Stimulated activated CD4-positive, alpha-beta T cell treated with anti-CD3 and anti-CD28 coated beads, Interleukin-4, amount 100 ng/mL, for 24 hours (primary cell): Measurements from ENCODE around the gene BCAR3.
"Not testable (repeated sequence)": the region's sequence is repeated elsewhere in the genome, so short reads cannot be mapped to it uniquely, and the experiment has no call there.

ENCODE experiments used
- DNase-seq: peaks from one replicate; pipeline ENCODE4 v3.0.0-alpha.2; 2020

BCAR3 gene

DNA sequence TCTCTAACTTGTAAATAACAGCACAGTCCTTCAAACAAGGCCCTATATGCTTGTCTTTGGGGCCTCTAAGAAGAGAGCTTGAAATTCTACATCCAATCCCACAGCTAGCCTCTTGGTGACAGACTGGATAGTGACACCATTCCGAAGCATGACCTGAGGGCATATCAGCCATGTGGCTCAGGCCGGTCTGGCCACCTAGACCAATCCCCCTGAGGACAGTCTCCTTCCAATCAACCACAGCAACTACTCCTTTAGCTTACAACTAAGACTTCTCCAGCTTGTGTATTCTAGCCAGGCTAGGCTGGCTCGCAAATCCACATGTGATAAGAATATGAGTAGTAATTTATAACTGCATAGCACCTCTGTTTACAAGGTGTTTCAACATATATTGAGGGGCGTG lies 14.0 kb downstream of the BCAR3 start:
- DNase-seq = no peak

DNA sequence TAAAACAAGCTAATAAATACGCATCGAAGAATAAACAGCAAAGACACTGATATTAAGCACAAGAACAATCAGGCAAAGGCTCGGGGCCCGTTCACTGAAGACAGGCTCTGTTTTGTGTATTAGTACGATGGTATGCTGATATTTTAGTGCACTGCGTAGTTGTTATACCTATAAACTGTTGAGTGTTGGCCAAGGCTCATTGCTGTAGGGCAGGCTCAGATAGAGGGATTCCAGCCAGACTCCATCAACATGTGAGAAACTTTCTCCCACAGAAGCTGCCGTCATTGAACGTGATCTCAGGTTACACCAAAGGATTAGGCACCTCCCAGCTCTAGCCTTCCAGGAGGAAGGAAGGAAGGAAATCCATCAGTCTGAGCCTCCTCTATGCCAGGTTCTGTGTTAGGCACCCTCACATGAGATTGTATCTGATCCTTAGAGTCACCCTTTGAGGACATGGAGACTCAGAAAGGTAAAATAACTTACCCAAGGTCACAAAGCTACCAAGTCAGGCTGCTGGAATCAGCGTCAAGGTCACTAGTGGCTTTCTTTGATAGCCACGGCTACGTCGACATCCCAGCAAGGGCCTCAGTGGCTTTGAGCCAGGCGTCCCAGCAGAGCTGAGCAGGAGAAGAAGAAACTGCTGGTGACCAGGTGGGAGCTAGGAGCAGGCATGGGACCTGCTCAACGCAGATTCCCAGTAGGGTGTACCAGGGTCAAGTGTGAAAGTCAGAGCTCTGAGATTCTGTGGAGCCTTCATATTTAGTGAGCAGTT lies 14.8 kb downstream of the BCAR3 start:
- DNase-seq = no peak

GRCh38 chr1:93665015-93665414 lies 16.6 kb downstream of the BCAR3 start:
- no peak for DNase-seq

GRCh38 chr1:93663208-93663614 lies 18.4 kb downstream of the BCAR3 start:
- DNase-seq = no peak

- DNase-seq = no peak
These were observed 19.0 kb downstream of the BCAR3 start for GRCh38 chr1:93662481-93663207.

- no peak for DNase-seq
These were observed 19.7 kb downstream of the BCAR3 start for GRCh38 chr1:93661829-93662474.

- DNase-seq = not testable (repeated sequence)
These were observed 20.3 kb downstream of the BCAR3 start for GRCh38 chr1:93661341-93661740.

DNA sequence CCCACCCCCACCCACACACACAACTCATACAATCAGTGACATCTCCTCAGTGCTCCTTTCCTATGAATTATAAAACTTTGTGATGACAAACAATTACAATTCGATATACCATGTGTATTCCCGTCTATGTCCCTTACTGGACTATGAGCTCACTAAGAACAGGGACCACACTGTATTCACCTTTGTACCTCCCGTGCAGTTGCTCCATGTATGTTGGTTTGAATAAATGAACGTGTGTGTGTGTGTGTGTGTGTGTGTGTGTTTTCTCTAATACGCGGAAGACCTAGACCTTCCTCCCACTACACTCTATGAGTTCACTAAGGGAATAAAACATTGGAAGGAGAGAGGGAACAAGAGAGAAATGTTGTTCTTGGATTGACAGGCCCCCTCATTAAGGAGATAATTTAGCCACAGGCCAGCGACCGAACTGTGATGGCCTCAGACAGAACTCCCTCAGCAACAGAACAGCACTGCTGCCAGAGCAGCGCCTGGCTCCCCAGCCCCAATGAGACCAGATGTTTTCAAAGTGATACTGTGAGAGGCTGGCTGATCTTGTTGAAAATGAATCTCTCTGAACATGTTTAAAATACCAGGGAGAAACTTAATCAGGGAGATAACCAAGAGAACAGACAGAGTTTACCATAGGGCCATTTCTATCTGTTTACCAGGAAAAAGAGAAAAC lies 21.7 kb downstream of the BCAR3 start:
- DNase-seq = no peak

GRCh38 chr1:93658188-93658587 lies 23.4 kb downstream of the BCAR3 start:
- no peak for DNase-seq

GRCh38 chr1:93656491-93656890 lies 25.1 kb downstream of the BCAR3 start:
- DNase-seq = no peak

DNA sequence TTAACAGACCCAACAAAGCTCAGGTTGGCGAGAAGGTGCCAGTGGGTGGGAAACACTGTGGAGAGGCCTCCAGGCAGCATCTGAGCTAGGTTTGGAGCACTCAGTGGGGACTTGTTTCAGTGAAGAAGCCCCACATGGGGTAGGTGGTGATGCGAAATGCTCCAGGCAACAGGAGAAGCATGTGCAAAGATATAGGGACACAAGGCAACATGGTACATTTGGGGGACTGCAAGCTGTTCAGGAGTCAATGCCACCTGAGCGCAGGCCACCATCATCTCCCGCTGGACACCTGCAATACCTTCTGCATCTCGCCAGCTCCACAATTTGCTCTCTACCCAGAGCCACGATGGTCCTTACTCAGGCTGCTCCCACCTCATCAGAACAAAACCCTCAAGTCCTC lies 28.0 kb downstream of the BCAR3 start:
- DNase-seq = no peak

DNA sequence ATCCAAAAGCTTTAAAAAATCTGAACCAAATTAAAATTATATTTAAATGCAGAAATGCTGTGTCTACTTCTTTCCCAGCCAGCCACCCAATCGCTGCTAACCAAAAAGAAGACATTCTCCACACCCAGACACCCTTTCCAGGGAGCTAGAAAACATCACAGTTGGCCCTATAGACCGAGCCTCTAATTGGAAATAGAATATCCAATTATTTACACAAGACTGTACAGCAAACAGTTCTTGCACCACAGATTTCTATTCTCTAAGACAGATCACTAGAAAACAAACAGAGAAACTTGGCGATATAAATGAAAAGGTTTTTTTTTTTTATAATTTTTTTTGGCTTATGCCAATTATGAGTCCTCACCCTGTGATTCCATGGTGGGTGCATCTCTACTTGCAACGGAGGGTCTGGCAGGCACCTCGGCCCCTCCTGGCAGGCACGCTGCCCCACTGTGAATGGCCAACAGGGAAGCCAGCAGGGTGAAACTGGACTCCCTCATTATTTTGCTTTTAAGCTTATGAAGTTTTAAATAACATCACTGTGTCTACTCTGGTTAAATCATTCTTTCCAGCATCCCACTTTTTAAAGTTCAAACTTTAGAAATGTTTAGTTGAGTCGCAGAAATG lies 29.2 kb downstream of the BCAR3 start:
- no peak for DNase-seq

- DNase-seq = no peak
These were observed 29.9 kb downstream of the BCAR3 start for GRCh38 chr1:93651695-93652094.

DNA sequence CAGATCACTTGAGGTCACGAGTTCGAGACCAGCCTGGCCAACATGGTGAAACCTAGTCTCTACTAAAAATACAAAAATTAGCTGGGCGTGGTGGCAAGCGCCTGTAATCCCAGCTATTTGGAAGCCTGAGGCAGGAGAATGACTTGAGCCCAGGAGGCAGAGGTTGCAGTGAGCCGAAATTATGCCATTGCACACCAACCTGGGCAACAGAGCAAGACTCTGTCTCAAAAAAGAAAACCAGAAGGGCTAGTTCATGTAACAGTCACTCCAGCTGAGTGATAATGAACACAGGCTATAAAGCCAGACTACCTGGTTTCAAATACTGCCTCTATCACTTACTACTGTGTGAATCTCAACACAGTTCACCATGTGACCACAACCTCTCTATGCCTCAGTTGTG lies 31.5 kb downstream of the BCAR3 start:
- not testable (repeated sequence) for DNase-seq

DNA sequence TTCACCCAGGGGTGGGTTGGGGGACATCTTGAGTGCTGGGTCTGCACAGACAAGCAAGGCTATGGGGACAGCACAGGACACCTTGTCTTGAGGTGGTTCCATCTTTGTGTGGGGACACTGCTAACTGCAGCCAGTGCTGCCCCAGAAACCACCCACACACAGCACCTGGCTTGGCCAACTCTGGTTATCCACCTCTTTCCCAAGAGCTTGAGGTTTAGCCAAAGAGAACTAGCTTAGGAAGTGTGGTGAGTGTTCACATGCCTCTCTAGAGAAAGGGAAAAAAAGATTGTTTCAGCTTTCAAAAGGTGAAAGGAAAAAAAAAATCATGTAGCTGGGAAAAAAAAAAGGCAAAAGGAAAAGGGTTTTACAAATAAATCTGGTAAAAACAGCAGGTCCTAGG lies 32.4 kb downstream of the BCAR3 start:
- no peak for DNase-seq

- no peak for DNase-seq
These were observed 33.0 kb downstream of the BCAR3 start for GRCh38 chr1:93648656-93649055.

DNA sequence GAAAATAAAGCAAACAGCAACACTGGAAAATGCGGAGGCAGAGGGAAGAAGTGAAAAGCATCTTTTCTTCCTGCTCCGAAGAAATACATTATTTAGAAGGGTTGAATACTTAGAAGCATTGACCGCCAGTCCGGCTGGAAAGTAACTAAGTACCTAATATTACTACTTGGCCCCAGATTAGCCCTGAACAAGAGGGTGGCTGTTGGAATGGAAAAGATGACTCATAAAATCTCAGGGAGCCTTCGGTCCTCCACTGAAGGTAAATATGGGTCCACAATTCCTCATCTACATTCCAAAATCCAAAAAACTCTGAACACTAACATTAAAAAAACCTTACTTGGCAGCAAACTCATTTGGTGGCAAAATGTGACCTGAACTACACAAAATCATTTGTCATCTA lies 40.1 kb downstream of the BCAR3 start:
- DNase-seq = no peak

DNA sequence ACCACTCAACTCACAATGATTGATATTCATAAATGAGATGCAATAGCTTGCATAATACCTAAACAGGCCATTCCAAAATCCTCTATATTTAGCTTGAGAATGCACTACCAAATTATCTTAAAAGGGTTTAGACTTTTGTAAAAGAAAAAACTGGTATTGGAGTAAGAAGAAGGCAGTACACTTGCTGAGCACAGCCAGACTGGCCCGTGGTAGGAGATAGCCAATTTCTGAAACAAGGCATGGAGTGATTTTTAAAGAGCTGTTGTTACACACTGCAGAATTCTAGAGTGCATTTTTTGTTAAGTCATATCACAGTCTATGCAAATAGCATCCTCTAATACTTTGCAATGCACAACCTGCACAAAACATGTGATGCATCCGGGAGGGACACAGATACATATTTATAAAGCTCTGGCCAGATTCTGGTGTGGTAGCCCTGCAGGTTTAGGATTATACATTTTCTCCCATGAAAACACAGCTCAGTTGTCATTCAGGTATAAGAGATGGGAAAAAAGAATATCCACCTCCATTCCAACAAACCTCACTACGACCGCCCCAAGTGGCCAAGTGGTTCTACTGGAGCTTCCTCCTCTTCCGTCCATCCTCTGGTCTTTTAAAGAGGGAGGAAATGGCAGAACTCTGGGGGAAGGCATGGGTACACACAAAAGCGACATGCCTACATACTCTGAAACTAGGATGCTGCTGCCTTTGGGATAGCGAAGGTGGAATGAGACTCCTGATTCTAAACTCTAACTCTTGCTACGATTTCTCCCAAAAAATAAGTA lies 40.8 kb downstream of the BCAR3 start:
- DNase-seq = no peak

GRCh38 chr1:93638981-93639380 lies 42.7 kb downstream of the BCAR3 start:
- DNase-seq = no peak

- no peak for DNase-seq
These were observed 43.3 kb downstream of the BCAR3 start for GRCh38 chr1:93638307-93638847.

- no peak for DNase-seq
These were observed 44.9 kb downstream of the BCAR3 start for GRCh38 chr1:93636712-93637111.
